GM12864 (cell line): ENCODE data around the gene MASP1.

Experiments used
- DNase-seq: peaks from one replicate; pipeline ENCODE4 v3.0.0-alpha.2; 2011; ENCODE audit warnings: low read depth
- H3K4me3 ChIP-seq: 2 replicates; pipeline ENCODE4 v1.5.1; 2011; ENCODE audit warnings: mild to moderate bottlenecking, low read depth, low read length, control low read depth
- TF ChIP-seq, protein P1 (sequence below): IDR thresholded peaks from 2 replicates; pipeline ENCODE4 v1.5.1; 2011; ENCODE audit warnings: low read depth, mild to moderate bottlenecking, moderate library complexity, low read length, control low read depth, inconsistent platforms; ENCODE audit errors: missing control alignments

The MASP1 gene

DNA sequence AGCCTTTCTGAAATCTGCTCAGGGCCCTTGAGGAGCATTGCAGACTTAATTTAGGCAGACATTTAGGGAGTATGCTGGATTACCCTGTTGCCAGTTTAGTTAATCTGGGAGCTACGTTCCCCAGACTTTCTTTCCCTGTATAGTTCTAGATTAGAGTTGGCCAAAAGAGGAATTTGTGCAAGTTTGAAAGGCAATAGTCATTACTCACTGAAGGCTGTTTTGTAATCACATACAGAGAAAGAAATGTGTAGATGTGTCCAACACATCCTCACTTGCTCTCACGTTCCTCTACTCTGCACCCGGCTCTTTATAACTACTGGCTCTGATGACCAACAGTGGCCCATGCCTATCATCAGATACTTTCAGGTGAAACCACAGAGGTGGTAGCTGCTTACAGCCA is 24.2 kb downstream of the MASP1 start:
- TF ChIP-seq, protein P1, sequence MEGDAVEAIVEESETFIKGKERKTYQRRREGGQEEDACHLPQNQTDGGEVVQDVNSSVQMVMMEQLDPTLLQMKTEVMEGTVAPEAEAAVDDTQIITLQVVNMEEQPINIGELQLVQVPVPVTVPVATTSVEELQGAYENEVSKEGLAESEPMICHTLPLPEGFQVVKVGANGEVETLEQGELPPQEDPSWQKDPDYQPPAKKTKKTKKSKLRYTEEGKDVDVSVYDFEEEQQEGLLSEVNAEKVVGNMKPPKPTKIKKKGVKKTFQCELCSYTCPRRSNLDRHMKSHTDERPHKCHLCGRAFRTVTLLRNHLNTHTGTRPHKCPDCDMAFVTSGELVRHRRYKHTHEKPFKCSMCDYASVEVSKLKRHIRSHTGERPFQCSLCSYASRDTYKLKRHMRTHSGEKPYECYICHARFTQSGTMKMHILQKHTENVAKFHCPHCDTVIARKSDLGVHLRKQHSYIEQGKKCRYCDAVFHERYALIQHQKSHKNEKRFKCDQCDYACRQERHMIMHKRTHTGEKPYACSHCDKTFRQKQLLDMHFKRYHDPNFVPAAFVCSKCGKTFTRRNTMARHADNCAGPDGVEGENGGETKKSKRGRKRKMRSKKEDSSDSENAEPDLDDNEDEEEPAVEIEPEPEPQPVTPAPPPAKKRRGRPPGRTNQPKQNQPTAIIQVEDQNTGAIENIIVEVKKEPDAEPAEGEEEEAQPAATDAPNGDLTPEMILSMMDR = no peak
- no peak for DNase-seq
- H3K4me3 ChIP-seq = no peak overlapping the region

DNA sequence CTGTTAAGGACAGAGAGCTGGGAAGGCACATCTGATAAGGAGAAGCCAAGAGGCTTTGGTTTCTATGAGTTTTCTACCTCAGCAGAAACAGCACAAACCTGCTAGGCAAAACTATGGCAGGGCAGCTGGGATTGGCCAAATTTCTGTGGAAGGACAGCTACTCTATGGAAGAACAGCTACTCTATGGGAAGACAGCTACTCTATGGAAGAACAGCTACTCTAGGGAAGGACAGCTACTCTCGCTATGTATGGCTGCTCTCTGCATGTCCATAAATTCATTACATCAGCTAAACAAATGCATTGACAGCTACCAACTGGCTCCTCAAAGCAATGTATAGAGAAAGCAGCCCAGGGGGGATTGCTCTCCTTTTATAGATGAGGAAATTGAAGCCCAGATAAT is 24.8 kb downstream of the MASP1 start:
- TF ChIP-seq, protein P1 = no peak
- no peak overlapping the region for H3K4me3 ChIP-seq
- no peak for DNase-seq

DNA sequence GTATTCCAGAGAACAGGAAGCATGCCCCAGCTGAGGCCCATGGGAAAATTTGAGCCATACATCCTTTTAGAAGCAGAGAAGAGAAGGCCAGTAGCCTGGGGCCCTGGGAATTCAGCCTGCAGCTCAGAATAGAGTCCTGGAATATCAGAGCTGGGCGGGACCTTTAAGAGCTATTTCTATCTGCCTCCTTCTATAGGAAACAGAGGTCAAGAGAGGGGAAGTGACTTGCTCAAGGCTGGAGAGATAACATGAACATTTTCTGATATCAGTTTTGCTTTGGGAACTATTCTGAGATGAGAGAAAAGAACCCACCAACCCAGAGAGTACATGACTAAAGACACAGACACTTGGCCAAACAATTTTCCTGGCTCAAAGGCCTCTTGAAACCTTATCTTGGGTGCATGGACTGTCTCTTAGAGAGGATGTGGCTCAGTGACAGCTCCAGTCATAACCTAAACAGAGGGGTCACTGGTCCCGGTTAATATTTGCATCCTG is 26.0 kb downstream of the MASP1 start:
- TF ChIP-seq, protein P1 = no peak
- no peak for DNase-seq
- no peak overlapping the region for H3K4me3 ChIP-seq

DNA sequence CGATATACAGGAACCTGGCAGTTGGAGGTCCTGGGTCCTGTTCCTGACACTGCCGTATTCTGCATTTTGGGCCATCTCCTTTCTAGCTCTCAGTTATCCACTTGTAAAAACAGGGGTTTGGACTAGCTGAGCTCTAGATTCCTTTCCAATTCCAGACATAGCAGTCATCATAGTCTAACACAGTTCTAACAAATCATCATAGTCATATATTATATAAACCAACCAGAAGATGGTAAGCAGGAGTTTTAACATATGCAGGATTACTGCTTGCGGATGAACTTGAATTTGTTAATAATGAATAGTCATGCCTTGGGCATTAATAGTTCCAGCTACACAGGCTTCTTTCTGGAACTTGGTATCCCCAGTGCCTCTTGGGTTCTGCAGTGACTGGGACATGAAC is 26.6 kb downstream of the MASP1 start:
- DNase-seq = no peak
- TF ChIP-seq, protein P1 = no peak
- H3K4me3 ChIP-seq = no peak overlapping the region

DNA sequence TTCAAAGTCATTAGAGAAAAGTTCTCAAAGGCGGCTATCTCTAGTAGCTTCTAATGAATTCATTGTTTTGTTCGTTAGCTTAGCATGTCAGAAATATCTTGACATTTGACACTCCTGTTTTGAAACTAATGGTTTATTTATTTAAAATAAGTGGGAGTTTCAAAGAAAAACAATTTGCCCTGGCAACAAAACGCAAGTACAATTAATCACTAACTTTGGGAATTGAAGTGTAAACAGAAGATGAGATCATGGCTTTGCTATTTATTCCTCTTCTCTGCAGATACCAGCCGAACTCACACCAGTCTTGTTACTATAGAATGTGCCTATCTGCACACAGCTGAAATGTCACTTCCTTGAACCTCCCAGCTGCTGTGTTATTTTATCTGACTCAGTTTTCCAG is 27.5 kb downstream of the MASP1 start:
- TF ChIP-seq, protein P1 = no peak
- DNase-seq = no peak
- no peak overlapping the region for H3K4me3 ChIP-seq

DNA sequence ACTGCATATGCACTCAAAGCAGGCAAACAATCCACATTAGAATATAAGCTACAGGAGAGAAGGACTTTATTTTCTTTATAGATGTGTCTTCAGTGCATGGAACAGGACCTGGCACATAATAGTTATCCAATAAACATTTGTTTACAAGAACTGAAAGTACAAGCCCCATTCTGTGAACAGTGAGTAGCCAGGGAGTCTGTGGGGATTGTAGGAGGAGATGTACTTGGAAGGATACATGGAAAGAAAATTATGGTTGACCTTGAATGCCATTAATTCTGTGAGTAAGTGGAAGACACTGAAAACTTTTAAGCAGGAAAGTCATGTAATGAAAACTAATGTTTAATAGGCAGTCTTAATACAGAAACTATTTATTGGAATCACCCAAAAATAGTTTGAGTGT is 28.3 kb downstream of the MASP1 start:
- no peak overlapping the region for H3K4me3 ChIP-seq
- TF ChIP-seq, protein P1 = no peak
- DNase-seq = no peak

DNA sequence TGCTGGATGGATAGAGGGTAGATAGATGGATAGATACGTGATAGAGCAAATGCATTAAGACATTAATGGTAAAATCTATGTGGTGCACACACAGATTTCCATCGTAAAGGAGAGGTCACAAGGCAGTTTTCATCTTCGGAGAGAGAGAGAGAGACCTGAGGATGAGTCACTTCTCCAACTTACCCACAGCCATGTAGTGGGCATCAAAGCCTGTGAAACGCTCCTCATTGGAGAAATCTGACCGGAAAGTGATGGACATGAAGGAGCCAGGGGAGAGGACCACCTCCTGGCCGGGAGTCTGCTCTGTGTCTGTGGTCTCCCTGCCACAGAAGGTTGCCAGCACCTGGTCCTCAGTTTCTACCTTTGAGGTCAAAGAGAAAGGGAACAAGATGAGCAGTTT is 29.2 kb downstream of the MASP1 start:
- DNase-seq = no peak
- TF ChIP-seq, protein P1 = no peak
- H3K4me3 ChIP-seq = no peak overlapping the region
